Measurements from ENCODE around the gene ATP7B. TPM values are rescaled to one million over a fixed set of nuclear protein-coding genes. Genes with fewer than 3 reads are reported as not detected.
"Not testable (repeated sequence)": the region's sequence is repeated elsewhere in the genome, so short reads cannot be mapped to it uniquely, and the experiment has no call there.

The ATP7B gene
- total RNA-seq, 1 donor from 2014 or later, result 9.9 TPM

GRCh38 chr13:51924756-51925544 is 86.3 kb downstream of the ATP7B start:
- DNase-seq (ENCODE audit: extremely low read depth, low read depth, low spot score), result no peak

DNA sequence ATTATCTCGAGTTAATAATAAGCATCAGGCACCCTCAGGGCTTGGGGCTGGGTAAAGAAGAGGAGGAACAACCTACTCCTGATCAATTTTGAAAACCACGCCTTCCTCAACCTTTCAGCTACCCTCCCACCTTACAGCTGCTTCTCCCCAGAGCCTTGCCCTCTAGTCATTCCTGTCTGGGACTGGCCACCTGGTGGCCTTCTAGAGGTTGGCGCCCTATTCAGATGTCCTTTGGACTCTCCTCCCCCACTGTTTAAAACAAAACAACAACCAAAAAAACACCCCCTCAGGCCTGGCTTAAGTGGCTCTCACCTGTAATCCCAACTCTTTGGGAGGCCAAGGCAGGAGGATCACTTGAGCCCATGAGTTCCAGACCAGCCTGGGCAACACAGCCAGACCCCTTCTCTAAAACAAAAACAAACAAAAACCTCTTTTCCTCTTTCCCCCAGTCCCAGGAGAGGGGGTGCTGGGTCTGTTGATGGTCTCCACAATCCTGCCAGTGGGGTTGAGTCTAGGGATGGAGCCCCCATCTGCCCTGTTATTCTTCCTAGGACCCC is 87.2 kb downstream of the ATP7B start:
- DNase-seq (ENCODE audit: extremely low read depth, low read depth, low spot score), result no peak

GRCh38 chr13:51922771-51923480 is 88.3 kb downstream of the ATP7B start:
- DNase-seq (ENCODE audit: extremely low read depth, low read depth, low spot score), result no peak

- DNase-seq (ENCODE audit: extremely low read depth, low read depth, low spot score), result no peak
These were observed 89.2 kb downstream of the ATP7B start for GRCh38 chr13:51921790-51922740.

- no peak for DNase-seq (ENCODE audit: extremely low read depth, low read depth, low spot score)
These were observed 90.5 kb downstream of the ATP7B start for GRCh38 chr13:51920786-51921185.

DNA sequence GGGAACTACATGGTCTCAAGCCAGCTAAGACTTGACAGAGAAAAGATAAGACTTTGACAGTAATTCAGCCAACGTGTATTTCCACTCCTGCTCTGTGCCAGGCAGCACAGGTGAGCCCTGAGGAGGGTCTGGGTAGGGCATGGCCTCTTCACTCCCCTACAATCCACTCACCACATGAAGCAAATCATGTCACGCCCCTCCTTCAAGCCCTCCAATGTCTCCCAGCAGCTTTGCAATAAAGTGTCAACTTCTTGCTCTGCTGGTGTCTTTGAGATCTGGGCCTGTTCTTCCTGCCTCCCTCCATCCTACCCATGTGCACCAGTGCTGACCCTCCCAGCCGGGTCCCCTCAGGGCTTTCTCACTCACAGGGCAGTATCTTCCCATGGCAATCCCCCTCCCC is 91.0 kb downstream of the ATP7B start:
- no peak for DNase-seq (ENCODE audit: extremely low read depth, low read depth, low spot score)

GRCh38 chr13:51919531-51919930 is 91.7 kb downstream of the ATP7B start:
- DNase-seq (ENCODE audit: extremely low read depth, low read depth, low spot score), result no peak

DNA sequence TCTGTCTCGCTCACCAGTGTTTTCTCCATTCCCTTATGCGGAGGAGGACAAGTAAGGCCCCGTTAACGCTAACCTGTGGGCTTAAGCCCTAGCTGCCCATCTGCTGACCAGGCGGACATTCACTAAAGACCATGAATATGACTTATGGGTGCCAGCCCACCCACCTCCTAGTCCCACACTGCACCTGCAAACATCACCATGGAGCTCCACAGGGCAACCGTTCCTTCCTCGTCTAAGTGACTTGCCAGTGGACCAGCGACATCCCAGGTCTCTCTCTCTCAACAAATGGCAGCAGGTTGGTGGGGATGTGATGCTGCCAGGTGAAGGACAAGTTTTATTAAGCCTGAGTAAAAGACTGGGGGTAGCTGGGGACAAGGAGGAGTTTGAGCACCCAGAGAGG is 94.3 kb downstream of the ATP7B start:
- no peak for DNase-seq (ENCODE audit: extremely low read depth, low read depth, low spot score)

DNA sequence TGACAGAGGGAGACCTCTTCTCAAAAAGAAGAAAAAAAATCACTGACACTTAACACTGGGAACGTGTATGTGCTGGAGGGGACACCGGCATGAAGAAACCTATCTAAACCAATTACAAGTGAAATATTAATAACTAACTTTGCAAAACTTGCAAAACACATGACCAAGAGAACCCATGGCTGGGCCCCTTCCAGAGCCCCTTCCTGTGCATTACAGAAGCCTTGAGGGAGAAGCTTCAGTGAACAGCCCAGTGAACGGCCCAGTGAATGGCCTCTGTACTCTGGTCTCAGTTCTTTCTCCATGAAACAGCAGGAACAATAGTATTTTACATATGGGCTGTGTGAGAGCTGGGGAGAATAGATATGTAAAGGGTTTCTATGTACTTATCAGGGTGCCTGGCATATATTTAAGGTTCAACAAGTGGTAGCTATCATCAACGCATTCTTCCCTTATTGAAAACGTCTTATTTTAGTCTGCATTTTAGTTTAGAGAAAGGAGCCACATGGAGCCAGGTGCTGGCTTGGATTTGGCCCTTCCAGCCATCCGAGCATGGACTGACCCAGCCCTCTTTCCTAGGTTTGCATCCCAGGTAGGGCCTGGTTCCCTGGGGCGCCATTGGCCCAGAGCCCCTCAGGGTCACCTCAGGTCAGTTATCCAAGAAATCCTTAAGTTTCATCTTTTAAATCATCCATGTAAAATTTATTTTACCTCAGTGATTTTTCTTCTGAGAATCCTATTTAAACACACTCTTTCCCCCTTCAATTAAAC is 95.0 kb downstream of the ATP7B start:
- DNase-seq (ENCODE audit: extremely low read depth, low read depth, low spot score), result no peak

DNA sequence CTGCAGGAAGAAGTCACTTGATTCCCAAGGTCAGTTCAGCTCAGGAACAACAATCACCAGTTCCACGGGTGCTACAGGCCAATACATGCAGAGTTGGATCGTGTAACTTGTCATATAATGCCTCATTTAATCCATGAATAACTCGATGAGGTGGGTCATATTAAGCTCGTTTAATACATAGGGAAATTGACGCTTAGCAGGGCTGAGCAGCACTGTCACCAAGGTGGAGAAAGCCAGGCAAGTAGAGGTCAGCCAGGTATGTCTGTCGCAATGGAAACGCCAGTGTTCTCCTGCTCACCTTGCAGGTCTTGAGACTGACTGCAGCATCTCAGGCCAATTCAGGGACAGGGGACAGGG is 97.1 kb downstream of the ATP7B start:
- no peak for DNase-seq (ENCODE audit: extremely low read depth, low read depth, low spot score)

GRCh38 chr13:51913421-51914136 is 97.7 kb downstream of the ATP7B start:
- DNase-seq (ENCODE audit: extremely low read depth, low read depth, low spot score), result no peak

- DNase-seq (ENCODE audit: extremely low read depth, low read depth, low spot score), result no peak
These were observed 98.6 kb downstream of the ATP7B start for GRCh38 chr13:51912511-51913225.

DNA sequence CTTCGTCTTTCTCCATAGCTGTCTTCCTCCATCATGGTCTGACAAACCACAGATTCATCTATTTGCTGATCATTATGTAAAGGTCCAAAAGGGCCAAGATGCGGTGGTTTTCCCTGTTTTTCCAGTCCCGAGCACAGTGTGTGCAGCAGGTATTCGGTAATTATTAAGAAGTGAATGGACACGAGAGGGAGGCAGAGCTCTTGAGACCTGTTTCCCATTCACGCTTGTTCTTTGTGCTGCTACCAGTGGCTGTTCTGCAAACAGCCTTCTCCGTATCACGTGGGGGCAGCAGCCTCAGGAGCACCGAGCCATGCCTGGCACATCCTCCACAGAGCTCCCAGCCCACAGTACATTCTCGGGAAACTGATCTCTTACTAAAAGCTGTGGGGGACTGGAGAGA is 99.2 kb downstream of the ATP7B start:
- DNase-seq (ENCODE audit: extremely low read depth, low read depth, low spot score), result no peak

DNA sequence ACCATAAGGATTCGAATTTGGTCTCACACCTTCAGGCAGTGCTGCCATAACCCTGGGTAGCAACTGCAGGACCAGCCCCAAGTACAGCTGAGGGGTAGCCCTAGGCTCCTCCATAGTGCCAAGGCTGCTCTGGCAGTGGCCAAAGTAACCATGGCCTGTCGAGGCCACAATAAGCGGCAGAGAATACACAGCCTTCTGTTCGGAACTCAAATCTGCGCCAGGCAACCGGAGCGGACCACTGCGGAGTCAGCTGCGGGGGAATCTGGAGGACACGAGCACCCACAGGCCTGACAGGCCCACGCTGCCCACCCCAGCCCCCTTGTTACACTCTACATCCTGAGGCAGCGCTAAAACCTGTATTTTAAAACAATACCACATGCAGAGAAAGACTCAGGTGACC is 100.7 kb downstream of the ATP7B start:
- DNase-seq (ENCODE audit: extremely low read depth, low read depth, low spot score), result no peak

DNA sequence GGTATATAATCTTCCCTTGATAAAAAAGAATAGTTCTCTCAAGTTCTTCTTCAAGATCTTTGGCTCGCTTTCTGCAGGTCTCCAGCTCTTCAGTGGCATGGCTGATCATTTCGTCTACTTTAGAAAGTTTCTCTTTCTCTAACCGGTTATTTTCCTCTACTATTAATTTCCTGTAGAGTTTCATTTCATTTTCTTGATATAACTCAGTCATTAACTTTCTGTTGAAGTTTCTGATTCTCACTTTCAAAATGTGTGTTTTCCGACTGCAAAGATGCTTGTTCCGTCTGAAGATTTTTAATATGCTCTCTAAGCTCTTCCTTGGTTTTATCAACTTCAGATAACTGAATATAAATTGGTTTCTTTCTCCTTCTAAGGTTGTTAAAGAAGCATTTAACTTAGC is 102.0 kb downstream of the ATP7B start:
- DNase-seq (ENCODE audit: extremely low read depth, low read depth, low spot score), result not testable (repeated sequence)

GRCh38 chr13:51907040-51907732 is 104.1 kb downstream of the ATP7B start:
- no peak for DNase-seq (ENCODE audit: extremely low read depth, low read depth, low spot score)

DNA sequence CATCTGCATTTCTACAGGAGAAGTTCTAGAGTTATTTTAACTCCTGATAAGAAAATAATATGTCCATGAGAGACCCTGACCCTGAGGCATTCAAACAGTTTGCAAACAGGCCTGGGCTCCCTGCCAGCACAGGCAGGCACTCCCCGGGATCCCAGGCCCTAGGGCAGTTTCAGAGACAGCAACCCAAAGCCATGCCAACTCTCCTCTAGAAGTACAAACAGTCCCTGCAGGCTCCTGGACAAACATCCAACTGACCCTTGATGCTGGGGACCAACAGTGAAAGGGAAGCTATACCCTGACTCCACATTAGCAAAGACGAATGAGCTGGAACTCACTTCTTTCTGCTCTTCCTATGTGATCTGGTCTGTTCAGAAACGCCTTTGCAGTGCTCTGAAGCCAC is 104.7 kb downstream of the ATP7B start:
- DNase-seq (ENCODE audit: extremely low read depth, low read depth, low spot score), result no peak

- DNase-seq (ENCODE audit: extremely low read depth, low read depth, low spot score), result no peak
These were observed 105.5 kb downstream of the ATP7B start for GRCh38 chr13:51905787-51906186.
